NCI-H345 treated with DMSO at 0.1 percent for 48 hours (cell line): ENCODE data around the gene SMOC2.

Experiments
- DNase-seq: peaks from one replicate; lab custom pipeline; 2025; ENCODE audit not compliant: unreplicated experiment; lab: John Stamatoyannopoulos, UW

The SMOC2 gene

DNA sequence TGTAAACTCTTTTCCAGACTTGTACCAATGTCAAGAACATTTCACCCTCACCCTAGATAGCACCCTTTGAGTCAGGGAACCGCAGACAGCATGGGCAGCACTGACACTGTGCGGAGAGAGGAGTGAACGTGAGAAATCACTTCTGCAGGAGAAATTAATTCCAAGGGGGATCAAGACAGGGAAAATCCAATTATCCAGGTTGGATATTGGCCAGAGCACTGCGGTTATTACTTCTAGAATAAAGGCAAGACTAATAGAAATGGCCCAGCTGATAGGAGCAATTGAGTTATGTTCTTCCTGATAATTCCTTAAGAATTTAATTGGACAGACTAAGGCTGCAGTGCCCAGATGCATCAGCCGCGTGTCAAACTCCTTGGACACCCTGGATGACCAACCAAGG, 179.6 kb downstream of the SMOC2 start:
- no peak for DNase-seq

DNA sequence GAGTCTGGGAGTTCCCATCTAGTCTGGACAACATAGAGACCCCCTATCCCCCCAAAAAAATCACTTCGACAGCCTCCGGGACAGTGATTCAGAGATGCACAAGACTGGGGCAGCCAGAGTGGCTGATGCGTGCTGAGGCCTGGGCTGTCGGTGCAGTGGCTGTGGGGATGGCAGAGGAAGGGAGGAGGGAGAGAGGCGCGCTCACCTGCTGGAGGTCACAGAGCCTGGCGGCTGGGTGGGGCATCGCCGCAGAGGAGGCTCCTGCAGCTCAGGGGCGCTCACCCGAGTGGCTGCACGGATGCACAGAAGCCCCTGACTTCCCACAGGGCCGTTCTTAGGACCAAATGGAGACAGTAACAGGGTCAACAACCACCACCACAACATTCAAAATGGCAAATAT, 182.8 kb downstream of the SMOC2 start:
- DNase-seq, result no peak

DNA sequence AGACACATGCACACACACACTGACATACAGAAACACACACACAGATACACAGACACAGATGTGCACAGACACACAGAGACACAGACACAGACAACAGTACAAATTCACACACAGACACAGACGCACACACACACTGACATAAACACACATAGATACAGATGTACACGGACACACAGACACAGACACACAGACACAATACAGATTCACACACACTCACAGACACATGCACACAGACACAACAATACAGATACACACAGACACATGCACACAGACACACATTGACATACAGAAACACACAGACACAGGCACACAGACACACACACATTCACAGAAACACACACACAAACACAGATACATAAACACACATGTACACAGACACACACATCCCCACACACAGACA, 183.6 kb downstream of the SMOC2 start:
- DNase-seq, result no peak

DNA sequence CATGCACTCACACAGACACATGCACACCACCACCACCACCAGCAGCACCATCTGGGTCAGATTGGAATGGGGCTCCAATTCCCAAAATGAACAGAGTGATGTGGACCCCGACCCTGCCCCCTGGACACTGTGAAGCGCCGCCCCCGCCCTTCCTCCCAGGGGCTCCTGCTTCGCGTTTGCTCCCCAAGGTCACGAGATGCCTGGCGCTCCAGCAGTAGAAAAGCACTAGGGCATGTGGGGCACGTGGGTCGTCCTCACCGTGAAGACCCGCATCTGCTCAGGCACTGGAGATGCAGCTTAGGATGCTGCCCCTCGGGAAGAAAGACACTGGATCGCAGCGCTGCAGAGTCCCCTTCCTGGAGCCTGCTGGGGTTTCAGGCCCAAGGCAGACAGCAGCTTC, 184.0 kb downstream of the SMOC2 start:
- DNase-seq, result no peak

DNA sequence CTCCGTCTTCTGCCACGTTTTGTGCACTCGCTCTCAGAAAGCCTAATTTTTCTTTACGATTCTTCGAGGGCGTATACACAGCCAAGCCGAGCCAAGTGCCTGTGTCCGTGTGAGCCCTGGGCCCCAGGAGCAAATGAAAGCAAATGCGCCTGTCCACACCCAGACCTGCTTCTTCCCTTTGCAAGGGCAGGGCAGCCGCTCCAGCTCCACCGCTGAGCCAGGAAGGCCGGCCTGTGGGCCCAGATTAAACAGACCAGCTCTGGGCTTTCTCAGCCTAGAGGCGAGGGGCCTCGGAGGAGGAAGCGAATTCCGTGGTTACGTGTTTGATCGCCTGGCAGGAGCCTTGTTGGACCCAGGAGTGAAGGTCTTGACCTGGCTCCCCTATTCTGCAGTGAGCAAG, 184.6 kb downstream of the SMOC2 start:
- DNase-seq, result no peak

DNA sequence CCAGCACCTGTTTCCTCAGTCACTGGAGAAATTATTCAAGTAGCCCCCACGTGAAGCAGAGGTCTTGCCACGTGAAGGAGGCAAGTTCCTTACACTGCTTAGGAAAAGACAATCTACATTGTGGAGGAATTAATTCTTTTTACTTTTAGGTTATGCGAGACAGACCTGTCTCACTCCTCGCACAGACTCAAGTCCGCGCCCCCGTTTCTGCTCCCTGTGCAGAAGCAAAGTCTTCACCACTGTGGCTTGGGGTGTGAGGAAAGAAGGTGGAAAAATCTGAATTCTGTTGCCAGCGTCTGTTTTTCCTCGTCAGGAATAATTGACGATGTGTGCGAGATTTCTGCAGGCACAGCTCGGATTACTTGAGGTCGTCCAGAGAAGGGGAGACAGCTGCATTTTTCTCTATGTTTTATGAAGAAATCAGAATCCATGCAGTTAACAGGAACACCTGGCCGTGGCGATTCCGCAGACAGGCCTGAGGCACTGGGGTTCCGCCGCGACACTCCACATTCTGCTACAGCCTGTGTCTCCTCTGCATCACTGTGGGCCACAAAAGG, 185.1 kb downstream of the SMOC2 start:
- no peak for DNase-seq

DNA sequence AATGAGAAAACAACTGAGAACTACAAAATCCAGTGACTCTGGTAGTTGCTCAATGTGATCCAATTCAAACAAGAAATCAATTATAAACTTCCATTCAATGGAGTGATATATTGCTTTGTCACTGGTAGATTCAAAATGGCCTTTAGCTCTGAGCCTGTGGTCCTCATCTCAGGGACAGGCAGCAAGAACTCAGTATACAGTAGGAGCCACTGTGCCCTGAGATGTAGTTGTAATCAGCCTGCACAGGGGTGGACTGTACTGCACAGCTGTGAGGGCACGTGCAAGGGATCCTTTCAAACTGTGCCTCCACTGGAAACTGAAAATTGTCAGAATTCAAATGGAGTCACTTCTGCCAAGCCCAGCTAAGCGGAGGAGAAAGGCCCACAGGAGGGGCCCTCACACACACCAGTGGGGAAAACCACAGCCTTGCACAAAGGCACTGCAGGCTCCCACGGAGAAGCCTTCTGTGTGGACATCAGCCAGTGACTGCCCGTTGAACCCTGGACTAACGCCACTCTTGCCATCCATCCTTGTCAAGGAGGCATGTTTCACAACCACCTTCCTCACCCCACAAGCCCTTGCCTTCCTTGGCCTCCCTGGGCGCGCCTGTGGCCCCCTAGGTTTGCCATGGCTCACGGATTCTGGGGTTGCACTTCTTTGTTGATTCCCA, 186.7 kb downstream of the SMOC2 start:
- DNase-seq, result no peak

DNA sequence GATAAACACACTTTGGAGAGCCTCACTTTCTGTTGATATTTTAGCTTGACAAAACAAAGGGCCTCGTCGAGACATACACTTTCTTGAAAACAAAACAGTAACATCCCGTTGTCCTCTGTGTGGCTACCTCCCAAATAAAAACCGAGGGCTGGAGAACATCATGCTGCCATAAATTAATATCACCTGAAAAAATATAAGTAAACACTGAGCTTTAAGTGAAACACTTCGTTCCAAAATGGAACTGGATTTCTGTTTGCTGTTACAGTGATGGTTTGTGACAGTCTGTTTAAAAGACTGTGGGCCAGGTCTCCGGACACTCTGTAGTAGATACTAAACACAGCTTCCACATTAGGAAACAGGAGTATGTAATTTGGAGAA, 187.2 kb downstream of the SMOC2 start:
- DNase-seq, result no peak

DNA sequence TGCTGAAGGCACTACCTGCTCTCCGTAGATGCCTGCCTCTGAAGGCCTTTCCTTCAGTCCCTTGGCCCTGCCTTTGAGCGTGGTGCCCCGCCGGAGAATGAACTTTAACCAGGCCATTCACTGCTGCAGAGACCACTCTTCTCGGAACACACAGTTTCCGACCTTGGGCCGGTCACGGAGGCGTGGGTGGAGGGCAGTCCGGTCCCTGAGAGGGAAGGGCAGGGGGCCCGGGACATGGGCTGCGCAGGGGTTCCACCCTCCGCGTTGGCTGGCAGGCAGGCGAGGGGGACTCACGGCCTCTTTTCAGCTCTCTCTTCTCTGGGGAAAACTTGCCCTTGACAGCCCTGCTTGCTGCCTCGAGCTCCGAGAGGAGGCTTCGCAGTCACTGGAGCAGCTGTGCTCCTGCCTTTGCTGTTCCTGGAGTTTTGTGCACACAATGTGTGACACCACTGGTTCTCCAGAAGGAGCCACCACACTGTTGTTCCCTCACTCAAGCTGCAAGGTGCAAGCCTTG, 187.8 kb downstream of the SMOC2 start:
- no peak for DNase-seq

DNA sequence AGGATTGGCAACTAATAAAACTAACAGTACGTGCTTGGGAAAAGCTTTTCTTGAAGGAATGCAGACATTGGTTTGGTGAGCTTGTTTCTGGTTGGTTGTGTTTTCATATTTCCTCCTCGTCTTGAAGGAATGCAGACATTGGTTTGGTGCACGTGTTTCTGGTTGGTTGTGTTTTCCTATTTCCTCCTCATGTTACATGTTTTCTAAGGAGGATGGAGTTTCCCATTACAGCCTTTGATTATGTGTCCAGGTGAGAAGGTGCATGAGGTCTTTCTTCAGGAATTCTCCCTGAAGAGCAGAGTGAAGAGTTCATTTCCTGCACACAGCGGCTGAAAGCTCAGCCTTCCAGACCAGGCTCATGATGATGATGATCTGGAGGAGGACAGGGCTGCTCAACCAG, 190.6 kb downstream of the SMOC2 start:
- no peak for DNase-seq

DNA sequence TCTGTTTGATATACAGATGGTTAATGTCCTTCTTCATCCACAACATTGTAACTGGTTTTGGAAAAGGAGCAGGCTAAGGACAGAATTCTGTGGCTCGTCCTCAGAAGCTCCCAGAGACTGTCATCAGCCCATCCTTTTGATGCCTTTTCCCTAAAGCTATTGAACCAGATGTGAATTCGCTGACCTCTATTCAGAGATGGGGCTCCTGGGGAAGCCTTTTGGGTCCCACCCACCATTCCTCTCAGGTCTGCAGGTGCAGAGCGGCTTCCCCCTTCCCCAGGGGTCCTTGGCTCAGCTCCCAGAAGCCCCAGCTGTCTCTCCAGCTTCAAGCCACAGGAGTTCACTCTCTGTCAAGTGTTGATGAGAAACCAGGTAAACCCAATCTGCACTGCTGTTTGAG, 191.7 kb downstream of the SMOC2 start:
- DNase-seq, result peak; percentile 92

DNA sequence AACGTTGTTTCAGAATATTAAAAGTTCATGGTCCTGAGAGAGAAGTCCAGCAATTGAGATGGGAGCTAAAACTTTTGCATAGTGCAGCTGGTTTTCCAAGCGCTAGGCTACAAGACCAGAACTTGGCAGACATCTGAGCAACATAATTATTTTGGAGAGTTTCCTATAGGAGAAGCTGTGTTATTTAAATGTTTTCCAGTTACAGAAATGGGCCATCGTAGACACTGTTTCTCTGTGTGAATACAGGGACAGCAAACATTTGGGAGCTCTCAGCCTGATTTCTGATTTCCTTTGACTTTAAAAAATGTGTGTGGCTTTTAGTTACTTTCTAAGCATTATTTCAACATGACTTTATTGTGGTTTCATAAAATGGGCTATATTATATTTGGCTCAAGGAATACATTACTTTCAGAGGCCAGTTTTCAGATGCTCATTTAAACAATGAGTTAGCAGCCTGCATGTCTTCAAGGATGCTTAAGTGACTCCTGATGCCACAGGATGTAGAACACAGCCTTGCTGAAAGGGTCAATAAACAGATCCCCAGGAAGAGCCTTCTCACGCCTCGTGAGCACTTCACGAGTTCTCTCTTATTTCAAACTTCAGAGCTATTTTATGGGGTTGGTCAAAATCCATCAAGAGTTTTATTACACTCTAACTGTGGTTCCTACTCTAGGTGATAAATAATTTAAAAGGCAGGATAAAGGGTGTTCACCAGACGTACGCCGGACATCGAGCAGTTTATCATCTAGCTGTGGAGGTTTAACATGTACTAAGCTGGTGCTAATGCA, 193.8 kb downstream of the SMOC2 start:
- no peak for DNase-seq

DNA sequence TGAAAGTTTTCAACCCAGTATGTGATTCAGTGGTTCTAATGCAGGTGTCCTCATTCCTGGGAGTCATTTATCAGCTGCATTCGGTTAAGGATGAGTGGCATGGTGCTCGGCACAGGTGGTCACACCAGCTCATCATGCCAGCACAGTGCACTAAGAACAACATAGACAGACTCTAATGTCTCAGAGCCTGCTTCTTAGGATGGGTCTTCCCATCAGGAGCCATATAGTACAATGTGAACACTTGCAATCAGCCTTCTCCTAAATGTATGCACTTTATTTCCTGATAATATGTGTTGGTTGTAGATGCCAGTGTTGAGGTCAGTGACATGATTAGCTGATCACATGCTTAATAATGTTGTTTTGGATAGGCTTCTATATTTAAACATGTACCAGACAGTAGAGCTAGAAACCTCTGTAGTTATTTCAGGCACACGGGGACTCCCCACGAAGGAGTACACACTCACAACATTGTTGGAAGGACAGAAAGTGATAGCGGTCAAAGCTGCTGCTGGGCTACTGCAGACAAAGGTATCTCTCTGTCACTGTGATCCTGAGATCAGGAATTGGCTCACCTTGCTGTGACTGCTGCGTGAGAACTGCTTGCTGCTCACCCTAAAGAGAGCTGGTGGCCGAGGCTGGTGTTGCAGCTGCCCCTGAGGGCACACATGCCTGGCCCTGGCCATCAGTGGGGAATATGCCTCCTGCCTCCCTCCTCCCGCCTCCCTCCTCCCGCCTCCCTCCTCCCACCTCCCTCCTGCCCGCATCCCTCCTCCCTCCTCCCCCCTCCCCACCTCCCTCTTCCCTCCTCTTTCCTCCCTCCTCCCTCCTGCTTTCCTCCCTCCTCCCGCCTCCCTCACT, 195.4 kb downstream of the SMOC2 start:
- DNase-seq, result peak; percentile 2

DNA sequence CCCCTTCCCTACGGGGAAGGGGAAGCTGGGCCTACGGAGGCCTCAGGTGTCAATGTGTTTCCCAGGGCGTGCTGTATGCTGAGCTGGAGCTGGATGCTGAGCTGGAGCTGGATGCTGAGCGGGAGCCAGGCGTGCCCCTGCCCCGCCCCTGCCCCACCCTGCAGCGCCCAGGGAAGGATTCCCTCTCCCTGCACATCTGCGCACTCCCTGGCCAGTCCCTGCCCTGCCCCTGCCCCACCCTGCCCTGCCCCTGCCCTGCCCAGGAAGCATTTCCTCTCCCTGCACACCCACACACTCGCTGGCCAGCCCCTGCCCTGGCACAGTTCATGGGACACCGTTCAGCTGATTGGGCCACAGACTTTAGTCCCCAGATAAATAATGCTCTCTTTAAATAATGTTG, 196.8 kb downstream of the SMOC2 start:
- DNase-seq, result no peak

DNA sequence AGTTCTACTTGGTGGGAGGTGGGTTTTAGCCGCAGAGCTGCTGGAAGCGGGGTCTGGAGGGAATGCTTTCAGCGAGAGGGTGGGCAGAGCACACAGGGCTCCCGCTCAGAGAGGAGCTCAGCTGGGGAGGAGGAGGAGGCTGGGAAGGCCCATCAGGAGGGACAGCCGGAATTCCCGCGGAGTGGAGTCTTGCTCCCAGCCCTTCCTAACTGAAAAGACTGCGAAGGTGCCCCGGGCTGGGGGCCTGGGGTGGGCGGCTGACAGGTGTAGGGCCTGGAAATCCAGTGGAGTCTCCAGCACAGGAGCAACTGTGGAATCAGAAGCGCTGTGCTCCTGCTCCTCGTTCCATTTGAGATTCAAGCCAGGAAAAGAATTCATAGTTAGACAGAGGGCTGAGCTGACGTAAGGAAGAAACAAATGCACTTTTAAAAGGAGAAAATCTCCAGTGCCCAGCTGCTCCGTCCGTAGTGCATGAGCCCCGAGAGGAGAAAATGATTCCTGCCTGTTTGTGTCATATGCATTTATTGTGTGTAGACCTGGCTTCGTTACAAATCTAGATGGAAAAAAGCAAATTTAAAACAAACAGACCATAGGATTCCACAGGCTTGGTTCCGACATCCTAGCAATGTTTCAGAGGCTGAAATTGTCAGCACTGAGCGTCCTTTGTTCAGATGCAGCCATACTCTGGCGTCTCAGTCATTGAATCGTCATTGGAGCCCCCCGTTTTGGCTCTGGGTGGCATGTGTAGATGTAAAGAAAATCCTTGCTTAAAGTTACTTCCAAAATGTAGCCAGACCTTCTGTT, 197.7 kb downstream of the SMOC2 start:
- no peak for DNase-seq

DNA sequence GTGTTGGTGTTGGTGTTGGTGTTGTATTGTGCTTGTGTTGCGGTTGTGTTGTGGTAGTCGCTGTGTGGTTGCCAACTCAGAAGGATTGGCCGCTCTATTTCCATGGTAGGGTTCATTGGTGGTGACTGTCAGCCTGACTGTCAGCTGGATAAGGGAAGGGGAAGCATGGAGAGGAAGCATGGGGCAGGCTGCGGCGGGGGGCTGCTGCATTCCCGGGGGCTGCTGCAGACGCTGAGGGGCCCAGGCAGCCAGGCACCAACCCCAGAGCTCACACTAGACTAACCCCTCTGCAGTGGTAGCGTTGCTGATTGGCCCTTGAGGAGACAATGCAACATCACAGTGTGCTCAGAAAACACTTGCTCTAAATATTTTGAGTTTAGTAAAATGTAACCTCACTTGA, 199.2 kb downstream of the SMOC2 start:
- DNase-seq, result no peak

DNA sequence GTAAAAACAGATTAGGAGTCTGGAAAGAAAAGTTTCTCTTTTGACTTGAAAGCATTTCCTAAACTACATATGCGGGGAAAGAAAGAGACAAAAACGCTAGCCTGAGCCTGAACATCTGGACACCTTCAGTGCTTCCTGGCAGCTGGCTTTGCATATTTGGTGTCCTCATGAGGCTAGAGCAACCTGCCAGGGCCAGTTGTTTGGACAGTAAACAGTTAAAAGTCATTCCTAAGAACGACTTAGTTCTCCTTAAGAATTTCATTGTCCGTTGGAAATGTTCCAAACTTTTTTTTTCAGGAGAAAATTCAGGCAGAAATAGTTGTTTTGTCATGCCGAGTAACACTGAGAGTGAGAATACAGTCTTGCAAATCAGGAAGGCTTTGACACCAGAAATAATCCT, 199.8 kb downstream of the SMOC2 start:
- DNase-seq, result no peak

DNA sequence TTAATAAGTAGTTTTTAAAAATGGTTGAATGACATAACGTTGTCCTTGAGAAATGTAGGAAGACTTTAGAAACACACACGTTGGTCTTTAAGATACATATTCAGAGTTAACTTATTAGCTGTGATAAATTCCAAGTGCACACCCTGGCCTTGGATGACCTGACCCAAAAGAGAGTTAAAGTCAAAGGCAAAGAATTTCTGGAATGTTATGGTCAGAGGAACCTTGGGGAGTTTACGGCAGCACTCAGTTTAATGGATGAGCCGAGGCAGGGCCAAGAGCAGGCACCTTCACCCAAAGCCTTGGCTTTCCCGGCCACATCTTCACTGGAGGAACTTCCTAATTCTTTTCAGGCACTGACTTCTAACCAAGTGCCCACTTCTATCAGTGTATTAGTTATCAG, 200.5 kb downstream of the SMOC2 start:
- no peak for DNase-seq

DNA sequence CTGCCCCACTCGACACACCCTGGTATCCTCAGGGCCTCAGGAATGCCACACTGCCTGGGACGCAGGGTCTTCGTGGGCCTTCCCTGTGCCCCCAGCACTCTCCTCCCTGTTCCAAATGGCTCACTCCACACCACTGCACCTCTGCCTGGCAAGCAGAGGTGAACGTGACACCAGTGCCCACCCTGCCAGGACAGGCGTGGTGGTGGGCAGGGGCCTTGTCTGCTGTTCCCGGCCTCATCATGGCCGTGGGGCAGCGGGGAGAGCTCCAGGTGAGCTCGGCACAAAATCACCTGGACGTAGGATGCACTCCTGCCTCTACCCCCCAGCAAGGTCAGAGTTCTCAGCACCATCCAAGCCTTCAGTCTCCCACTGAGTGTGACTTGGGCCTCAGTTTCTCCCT, 202.4 kb downstream of the SMOC2 start:
- DNase-seq, result no peak

DNA sequence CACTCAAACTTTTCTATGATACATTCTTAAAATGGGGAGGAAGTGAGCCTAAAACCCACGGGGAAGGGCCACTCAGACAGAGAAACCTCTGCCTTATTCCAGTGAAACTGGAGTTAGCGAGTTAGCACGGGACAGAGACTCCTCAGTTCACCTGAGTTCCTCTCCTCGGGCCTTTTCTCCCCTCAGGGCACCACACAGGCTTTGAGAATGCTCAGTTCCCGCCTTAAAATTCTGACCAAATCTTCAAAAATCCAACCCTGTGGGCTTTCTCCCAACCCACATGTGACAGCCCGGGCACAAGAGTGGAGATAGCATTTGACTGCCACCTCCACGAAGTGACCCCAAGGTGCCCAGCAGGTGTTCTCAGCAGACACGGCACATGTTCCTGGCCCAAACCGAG, 204.3 kb downstream of the SMOC2 start:
- no peak for DNase-seq

DNA sequence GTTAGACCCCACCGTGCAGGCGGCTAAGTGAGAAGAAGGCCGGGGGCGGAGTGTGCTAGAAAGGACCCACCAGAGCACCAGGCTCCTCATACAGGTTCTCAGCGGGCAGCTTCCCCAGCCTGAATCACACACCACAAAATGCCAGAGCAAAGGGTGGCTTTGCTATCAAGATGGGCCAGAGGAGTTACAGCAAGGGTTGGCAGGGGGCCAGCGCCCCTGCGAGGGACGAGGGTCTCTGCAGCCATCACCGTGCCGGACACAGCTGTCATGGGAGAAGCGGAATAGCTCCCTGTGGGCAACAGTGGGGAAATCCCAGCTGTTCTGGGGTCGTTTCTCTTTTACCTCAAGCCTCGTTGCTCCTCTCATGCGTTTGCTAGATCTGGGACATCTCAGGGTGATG, 206.3 kb downstream of the SMOC2 start:
- no peak for DNase-seq
